MM.1S (cell line): Measurements from ENCODE around the gene PPP4R4.

Source experiments
- CTCF ChIP-seq: fragments of 300-600 bp; sonication (generic); IDR thresholded peaks from 2 replicates; pipeline ENCODE4 v1.5.1; 2016; ENCODE audit warnings: antibody characterized with exemption, low read length, mixed read lengths
- EZH2 ChIP-seq: fragments of 300-600 bp; sonication (generic); optimal IDR thresholded peaks from 2 replicates; pipeline ENCODE3; 2017; ENCODE audit warnings: low read depth, mild to moderate bottlenecking, antibody characterized with exemption, low read length, mixed read lengths
- EZH2phosphoT487 ChIP-seq: fragments of 300-600 bp; sonication (generic); IDR thresholded peaks from 2 replicates; pipeline ENCODE4 v1.6.1; 2018; ENCODE audit warnings: antibody characterized with exemption, low read length

GRCh38 chr14:94306047-94306978, 132.2 kb downstream of the PPP4R4 start:
- TF ChIP-seq CTCF (no peak), EZH2 (no peak), EZH2phosphoT487 (no peak)
